Hepatocyte (in vitro differentiated cells): Measurements from ENCODE around the gene KATNB1. TPM values are rescaled to one million over a fixed set of nuclear protein-coding genes. Genes with fewer than 3 reads are reported as not detected.

Experiments used
- DNase-seq: peaks from one replicate; pipeline ENCODE4 v3.0.0-alpha.2; 2016; ENCODE audit warnings: low spot score
- H2AFZ ChIP-seq: fragments of 200-600 bp; sonication (generic); 2 replicates; pipeline ENCODE4 v1.6.0; 2016; ENCODE audit warnings: antibody characterized with exemption, mild to moderate bottlenecking
- H3K27ac ChIP-seq: fragments of 200-600 bp; sonication (generic); 2 replicates; pipeline ENCODE4 v1.5.1; 2016; ENCODE audit warnings: mild to moderate bottlenecking
- H3K27me3 ChIP-seq: fragments of 200-600 bp; sonication (generic); 2 replicates; pipeline ENCODE4 v1.6.1; 2016
- H3K36me3 ChIP-seq: fragments of 200-600 bp; sonication (generic); replicated peaks from 2 replicates; pipeline ENCODE4 v1.5.1; 2016; ENCODE audit warnings: low read depth; ENCODE audit not compliant: insufficient read depth
- H3K4me1 ChIP-seq: fragments of 200-600 bp; sonication (generic); 2 replicates; pipeline ENCODE4 v1.5.1; 2016; ENCODE audit warnings: mild to moderate bottlenecking, moderate library complexity; ENCODE audit not compliant: insufficient read depth
- H3K4me2 ChIP-seq: fragments of 200-600 bp; sonication (generic); 2 replicates; pipeline ENCODE4 v1.6.0; 2016
- H3K4me3 ChIP-seq: fragments of 200-600 bp; sonication (generic); 2 replicates; pipeline ENCODE4 v1.5.1; 2016; ENCODE audit warnings: mild to moderate bottlenecking
- H3K79me2 ChIP-seq: fragments of 200-600 bp; sonication (generic); 2 replicates; pipeline ENCODE4 v1.6.0; 2017; ENCODE audit warnings: mild to moderate bottlenecking
- H3K9me2 ChIP-seq: fragments of 200-600 bp; sonication (generic); replicated peaks from 2 replicates; pipeline ENCODE4 v1.6.0; 2017; ENCODE audit warnings: mild to moderate bottlenecking; ENCODE audit not compliant: insufficient read depth
- H3K9me3 ChIP-seq: fragments of 200-600 bp; sonication (generic); 2 replicates; pipeline ENCODE4 v1.5.1; 2016; ENCODE audit warnings: low read depth, mild to moderate bottlenecking
- H4K20me1 ChIP-seq: fragments of 200-600 bp; sonication (generic); 2 replicates; pipeline ENCODE4 v1.6.0; 2016; ENCODE audit warnings: mild to moderate bottlenecking; ENCODE audit not compliant: insufficient read depth, poor library complexity, severe bottlenecking
- EZH2 ChIP-seq: fragments of 200-600 bp; sonication (generic); IDR thresholded peaks from 2 replicates; pipeline ENCODE4 v1.6.1; 2016; ENCODE audit warnings: antibody characterized with exemption, mild to moderate bottlenecking, borderline replicate concordance
- EZH2phosphoT487 ChIP-seq: fragments of 200-600 bp; sonication (generic); IDR thresholded peaks from one replicate; pipeline ENCODE4 v1.6.1; 2018; ENCODE audit warnings: antibody characterized with exemption, mild to moderate bottlenecking, low read depth, moderate library complexity; ENCODE audit not compliant: unreplicated experiment, severe bottlenecking
- WGBS: methylation state at CpG from one replicate; pipeline ENCODE4 v1.1.6; 2016; ENCODE audit warnings: low lambda C conversion rate; ENCODE audit errors: missing lambda C conversion rate; 5-methylcytosine and 5-hydroxymethylcytosine counted together
- polyA plus RNA-seq: library from polyadenylated mRNA; unstranded; fragments of >200 nt; fragmentation: Nextera tagmentation; extraction: Ambion mirVana; gene quantifications from 2 replicates; pipeline ENCODE4 v1.2.1, GENCODE V29; 2016
- total RNA-seq: library from RNA; depleted of rRNA; stranded (reverse); fragments of >200 nt; gene quantifications from 2 replicates; pipeline ENCODE4 v1.2.3, GENCODE V29; 2014
- TF ChIP-seq, protein P1 (sequence below): fragments of 200-600 bp; sonication (generic); IDR thresholded peaks from 2 replicates; pipeline ENCODE4 v1.5.1; 2016; ENCODE audit warnings: antibody characterized with exemption, mild to moderate bottlenecking; ENCODE audit not compliant: poor library complexity

Gene KATNB1
- total and polyA plus RNA-seq, 2 experiments from 2014 or later = 12.3 to 15.3 TPM

DNA sequence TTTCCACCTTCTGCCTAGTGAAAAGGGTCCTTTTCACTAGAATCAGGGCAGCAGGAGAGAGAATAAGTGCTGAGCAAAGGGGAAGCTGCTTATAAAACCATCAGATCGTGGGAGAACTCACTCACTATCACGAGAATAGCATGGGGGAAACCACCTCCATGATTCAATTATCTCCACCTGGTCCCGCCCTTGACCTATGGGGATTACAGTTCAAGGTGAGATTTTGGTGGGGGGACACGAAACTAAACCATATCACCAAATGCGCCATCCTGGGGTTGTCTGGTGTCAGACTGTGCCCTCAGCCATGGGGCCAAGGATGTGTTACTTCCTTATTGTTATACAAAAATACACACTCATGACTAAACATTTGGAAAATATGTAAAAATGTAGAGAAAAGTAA, 10.4 kb upstream of the KATNB1 start:
- H3K27me3 ChIP-seq = no peaks in the 10 kb centered on the region
- WGBS = 78% methylated on average over 5 of the region's 5 CpGs
- no peaks in the 10 kb centered on the region for H3K9me3 ChIP-seq
- H3K36me3 ChIP-seq = no peaks in the 10 kb centered on the region
- no peak for DNase-seq
- H3K4me1 ChIP-seq = no peaks in the 10 kb centered on the region
- H3K79me2 ChIP-seq = no peaks in the 10 kb centered on the region
- no peaks in the 10 kb centered on the region for H4K20me1 ChIP-seq
- H2AFZ ChIP-seq = no peak overlapping the region
- no peak overlapping the region for H3K4me2 ChIP-seq
- no peak overlapping the region for H3K27ac ChIP-seq
- H3K9me2 ChIP-seq = no peaks in the 10 kb centered on the region
- H3K4me3 ChIP-seq = no peak overlapping the region
- TF ChIP-seq, protein P1, sequence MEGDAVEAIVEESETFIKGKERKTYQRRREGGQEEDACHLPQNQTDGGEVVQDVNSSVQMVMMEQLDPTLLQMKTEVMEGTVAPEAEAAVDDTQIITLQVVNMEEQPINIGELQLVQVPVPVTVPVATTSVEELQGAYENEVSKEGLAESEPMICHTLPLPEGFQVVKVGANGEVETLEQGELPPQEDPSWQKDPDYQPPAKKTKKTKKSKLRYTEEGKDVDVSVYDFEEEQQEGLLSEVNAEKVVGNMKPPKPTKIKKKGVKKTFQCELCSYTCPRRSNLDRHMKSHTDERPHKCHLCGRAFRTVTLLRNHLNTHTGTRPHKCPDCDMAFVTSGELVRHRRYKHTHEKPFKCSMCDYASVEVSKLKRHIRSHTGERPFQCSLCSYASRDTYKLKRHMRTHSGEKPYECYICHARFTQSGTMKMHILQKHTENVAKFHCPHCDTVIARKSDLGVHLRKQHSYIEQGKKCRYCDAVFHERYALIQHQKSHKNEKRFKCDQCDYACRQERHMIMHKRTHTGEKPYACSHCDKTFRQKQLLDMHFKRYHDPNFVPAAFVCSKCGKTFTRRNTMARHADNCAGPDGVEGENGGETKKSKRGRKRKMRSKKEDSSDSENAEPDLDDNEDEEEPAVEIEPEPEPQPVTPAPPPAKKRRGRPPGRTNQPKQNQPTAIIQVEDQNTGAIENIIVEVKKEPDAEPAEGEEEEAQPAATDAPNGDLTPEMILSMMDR = no peak
- TF ChIP-seq EZH2 = no peak

DNA sequence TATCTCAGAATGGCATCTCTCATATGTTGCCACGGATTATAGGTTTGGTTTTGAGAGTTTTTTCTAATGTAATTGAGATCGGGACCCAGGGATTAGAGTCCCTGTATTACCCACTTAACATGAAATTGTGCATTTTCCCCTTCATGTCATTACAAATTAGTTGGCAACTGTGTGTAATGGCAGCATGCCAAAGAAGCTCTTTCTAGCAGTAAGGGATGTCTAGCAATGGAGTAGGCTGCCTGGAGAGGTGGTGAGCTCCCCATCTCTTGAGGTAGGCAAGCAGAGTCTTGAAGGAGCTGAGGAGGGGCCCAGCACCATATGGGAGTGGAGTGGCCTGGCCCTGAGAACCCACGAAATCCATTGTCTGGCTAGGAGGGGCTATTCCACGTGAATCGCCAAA, 10.0 kb upstream of the KATNB1 start:
- 85% methylated on average over 5 of the region's 5 CpGs for WGBS
- no peak for DNase-seq
- Histone ChIP-seq H2AFZ (no peak overlapping the region), H3K36me3 (no peaks in the 10 kb centered on the region), H3K4me2 (no peak overlapping the region), H3K9me2 (no peaks in the 10 kb centered on the region), H3K4me1 (no peaks in the 10 kb centered on the region), H3K27me3 (no peaks in the 10 kb centered on the region), H3K27ac (no peak overlapping the region), H3K9me3 (no peaks in the 10 kb centered on the region), H4K20me1 (no peaks in the 10 kb centered on the region), H3K79me2 (no peaks in the 10 kb centered on the region), H3K4me3 (no peak overlapping the region)
- TF ChIP-seq, protein P1 = no peak
- TF ChIP-seq EZH2phosphoT487 = no peak
- no peak for TF ChIP-seq EZH2

DNA sequence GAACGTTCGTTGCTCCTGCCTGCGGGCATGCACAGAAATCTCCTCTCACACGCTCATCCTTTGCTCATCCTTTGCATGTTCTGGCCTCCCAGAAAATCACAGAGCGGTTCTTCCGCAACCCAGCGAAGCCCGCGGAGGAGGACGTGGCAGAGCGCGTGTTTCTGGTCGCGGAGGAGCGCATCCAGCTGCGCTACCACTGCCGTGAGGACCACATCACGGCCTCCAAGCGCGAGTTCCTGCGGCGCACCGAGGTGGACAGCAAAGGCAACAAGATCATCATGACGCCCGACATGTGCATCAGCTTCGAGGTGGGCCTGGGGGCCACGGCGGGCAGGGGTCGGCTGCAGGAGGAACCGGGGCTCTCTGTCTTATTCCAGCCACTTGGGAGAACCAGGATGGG, 9.6 kb upstream of the KATNB1 start:
- DNase-seq = no peak
- no peaks in the 10 kb centered on the region for H4K20me1 ChIP-seq
- no peak overlapping the region for H2AFZ ChIP-seq
- H3K79me2 ChIP-seq = no peaks in the 10 kb centered on the region
- 96% methylated on average over 29 of the region's 30 CpGs for WGBS
- H3K4me2 ChIP-seq = no peak overlapping the region
- TF ChIP-seq EZH2phosphoT487 (no peak), EZH2 (no peak)
- TF ChIP-seq, protein P1 = no peak
- no peak overlapping the region for H3K27ac ChIP-seq
- H3K36me3 ChIP-seq = no peaks in the 10 kb centered on the region
- no peaks in the 10 kb centered on the region for H3K4me1 ChIP-seq
- no peaks in the 10 kb centered on the region for H3K27me3 ChIP-seq
- no peaks in the 10 kb centered on the region for H3K9me2 ChIP-seq
- no peaks in the 10 kb centered on the region for H3K9me3 ChIP-seq
- no peak overlapping the region for H3K4me3 ChIP-seq

DNA sequence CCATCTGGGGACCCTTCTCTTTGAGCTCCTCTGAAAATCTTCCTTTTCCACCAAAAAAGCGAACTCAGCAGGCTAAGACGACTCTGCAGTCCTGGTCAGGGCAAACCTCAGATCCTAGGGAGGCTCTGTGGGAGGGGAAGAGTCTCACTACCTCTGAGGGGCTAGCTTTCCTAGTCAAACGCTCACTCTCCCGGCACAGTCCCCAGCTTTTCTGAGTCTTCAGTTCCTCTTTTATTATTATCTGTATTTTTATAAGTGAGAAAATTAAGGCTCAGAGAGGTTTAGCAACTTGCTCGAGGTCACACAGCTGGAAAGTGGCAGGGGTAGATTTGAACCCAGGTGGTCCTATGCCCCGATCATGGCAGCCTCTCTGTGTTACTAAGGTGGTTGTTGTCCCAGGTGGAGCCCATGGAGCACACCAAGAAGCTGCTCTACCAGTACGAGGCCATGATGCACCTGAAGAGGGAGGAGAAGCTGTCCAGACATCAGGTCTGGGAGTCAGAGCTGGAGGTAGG, 9.1 kb upstream of the KATNB1 start:
- Histone ChIP-seq H3K27me3 (no peaks in the 10 kb centered on the region), H3K79me2 (no peaks in the 10 kb centered on the region), H3K9me3 (no peaks in the 10 kb centered on the region), H3K27ac (no peak overlapping the region), H4K20me1 (no peaks in the 10 kb centered on the region), H3K36me3 (no peaks in the 10 kb centered on the region), H3K9me2 (no peaks in the 10 kb centered on the region), H2AFZ (no peak overlapping the region), H3K4me1 (no peaks in the 10 kb centered on the region), H3K4me3 (no peak overlapping the region), H3K4me2 (no peak overlapping the region)
- TF ChIP-seq EZH2 (no peak), EZH2phosphoT487 (no peak)
- TF ChIP-seq, protein P1 = no peak
- 90% methylated on average over 7 of the region's 7 CpGs for WGBS
- no peak for DNase-seq
